HG03432 (cell line): Measurements from ENCODE around the gene DDIT3.
"Not testable (repeated sequence)": the region's sequence is repeated elsewhere in the genome, so short reads cannot be mapped to it uniquely, and the experiment has no call there.

Experiments
- ATAC-seq: cut with Tn5 transposase; IDR thresholded peaks from one replicate; pipeline ENCODE4 v1.9.1; 2021; ENCODE audit warnings: mild to moderate bottlenecking, moderate library complexity; ENCODE audit not compliant: unreplicated experiment

DDIT3 gene

DNA sequence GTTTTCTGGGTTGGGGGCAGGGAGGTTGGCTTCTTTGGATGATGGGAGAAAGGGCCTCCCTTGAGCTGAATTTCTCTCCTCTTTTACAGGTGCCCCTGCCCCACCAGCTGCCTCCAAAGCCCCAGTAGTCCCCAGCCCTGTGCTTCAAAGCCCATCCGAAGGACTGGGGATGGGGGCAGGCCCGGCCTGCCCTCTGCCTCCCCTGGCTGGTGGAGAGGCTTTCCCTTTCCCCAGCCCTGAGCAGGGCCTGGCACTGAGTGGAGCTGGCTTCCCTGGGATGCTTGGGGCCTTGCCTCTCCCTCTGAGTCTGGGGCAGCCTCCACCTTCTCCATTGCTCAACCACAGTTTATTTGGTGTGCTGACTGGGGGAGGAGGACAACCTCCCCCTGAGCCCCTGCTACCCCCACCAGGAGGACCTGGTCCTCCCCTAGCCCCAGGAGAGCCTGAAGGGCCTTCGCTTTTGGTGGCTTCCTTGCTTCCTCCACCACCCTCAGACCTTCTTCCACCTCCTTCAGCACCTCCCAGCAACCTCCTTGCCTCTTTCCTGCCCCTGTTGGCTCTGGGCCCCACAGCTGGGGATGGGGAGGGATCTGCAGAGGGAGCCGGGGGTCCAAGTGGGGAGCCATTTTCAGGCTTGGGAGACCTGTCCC is 6.3 kb upstream of the DDIT3 start:
- no peak for ATAC-seq

- no peak for ATAC-seq
Measured at GRCh38 chr12:57525615-57526383, 5.5 kb upstream of the DDIT3 start.

- ATAC-seq: no peak
Measured at GRCh38 chr12:57524814-57525614, 4.7 kb upstream of the DDIT3 start.

- ATAC-seq: no peak
Measured at GRCh38 chr12:57523706-57524614, 3.6 kb upstream of the DDIT3 start.

DNA sequence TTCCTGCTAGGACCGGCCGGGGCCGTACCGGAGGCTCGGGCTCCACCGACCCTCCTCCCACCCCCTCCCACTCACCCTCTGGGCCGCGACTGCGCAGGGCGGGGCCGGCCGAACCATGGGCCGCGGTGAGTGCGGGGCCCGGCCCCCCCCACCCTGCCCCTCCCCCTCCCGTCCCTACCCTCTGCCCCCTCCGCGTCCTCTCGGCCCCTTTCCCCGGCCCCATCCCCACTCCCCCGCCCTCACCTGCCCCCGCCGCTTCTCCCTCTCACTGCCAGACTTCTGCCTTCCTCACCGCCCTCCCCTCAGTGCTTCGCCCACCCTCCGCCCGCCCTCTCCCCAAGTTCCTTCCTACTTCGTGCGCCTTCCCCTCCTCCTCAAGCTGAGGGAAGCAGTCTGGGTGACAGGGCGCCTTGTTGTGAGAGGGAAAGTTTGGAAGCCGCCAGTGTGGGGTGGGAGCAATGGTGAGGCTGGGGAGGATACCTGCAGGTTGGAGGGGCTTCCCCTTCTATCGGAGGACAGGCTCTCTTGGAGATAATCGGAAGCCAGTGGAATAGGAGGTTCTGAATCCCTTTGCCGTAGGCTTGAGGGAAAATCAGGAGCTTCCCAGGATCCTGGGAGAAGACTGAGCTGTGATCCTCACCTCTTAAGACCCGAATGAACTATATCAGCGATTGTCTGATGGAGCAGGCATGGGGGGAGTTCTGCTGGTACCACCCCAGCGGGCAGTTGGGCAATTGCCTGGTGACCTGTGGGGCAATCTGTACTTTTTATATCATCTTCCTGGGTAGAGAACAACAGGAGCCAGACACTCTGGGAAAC is 2.8 kb upstream of the DDIT3 start:
- ATAC-seq: no peak

DNA sequence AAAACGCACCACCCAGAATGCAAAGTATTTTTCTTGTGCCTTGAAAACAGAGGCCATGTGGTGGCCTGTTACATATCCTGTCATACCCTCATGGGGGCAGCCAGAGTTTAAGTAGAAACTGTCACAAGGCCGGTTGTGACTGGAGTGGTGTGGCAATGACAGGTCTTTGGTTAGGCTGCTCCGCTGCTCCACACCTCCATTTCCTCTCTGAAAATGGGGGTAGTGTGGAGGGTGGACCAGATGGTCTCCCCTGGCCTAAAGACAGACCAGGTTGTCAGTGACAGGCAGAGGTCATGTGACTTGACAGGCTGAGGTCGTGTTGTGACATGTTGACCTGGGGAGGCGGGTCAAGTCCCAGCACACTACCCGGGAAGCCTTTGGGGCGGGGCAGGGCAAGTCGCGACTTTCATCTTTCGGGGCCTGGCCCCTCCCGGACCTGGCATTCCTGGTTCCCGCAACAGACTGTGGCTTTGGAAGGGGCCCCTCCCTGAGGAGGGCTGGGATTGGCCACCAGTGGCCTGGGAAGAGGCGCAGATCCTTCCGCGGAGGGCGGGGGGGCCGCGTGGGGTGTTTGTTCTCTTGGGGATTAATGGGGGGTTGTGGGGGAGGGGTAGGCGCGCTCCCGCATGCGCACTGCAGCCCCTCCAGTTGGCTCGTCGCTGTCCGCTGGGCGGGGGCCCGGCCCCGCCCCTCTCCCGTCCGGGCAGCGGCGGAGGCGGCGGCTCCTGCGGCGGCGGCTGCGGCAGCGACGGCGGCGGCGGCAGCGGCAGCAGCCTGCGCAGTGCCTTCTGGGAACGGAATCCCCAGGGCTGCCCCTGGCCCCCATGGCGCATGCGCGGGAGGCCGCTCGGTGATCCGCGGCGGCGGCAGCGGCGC is 1.9 kb upstream of the DDIT3 start, which contains the start of gene MBD6:
MBD6 (plus strand) TSS at position 814 of the 876 bp plus-strand sequence. CDS start 1,480 bp downstream, outside the sequence.
- ATAC-seq: peak; percentile 42

DNA sequence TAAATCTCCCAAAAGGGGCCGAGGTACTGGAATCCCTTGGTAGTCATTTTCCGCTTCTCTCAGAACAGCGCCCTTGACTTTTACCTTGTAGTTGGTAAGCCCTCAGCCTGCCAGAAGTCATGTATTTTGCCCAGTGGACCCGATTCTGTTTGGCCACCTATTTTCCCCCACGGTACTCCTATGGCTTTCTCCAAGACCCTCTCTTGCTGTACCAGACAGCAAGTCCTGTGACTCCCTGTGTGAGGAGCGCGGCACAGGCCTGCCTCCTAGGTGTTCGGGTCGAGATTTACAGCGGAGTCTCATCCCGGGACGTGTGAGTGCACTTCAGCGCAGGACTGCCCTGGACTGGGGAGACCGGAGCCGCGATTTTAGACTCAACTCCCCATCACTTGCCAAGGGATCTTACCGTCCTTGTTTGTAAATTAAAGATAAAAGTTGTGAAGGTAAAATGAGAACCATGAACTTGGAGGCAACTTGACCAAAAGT is 1.3 kb upstream of the DDIT3 start:
- ATAC-seq: no peak

- ATAC-seq: peak; percentile 2
Measured at GRCh38 chr12:57519796-57520052, 590 bp downstream of the DDIT3 start.

DNA sequence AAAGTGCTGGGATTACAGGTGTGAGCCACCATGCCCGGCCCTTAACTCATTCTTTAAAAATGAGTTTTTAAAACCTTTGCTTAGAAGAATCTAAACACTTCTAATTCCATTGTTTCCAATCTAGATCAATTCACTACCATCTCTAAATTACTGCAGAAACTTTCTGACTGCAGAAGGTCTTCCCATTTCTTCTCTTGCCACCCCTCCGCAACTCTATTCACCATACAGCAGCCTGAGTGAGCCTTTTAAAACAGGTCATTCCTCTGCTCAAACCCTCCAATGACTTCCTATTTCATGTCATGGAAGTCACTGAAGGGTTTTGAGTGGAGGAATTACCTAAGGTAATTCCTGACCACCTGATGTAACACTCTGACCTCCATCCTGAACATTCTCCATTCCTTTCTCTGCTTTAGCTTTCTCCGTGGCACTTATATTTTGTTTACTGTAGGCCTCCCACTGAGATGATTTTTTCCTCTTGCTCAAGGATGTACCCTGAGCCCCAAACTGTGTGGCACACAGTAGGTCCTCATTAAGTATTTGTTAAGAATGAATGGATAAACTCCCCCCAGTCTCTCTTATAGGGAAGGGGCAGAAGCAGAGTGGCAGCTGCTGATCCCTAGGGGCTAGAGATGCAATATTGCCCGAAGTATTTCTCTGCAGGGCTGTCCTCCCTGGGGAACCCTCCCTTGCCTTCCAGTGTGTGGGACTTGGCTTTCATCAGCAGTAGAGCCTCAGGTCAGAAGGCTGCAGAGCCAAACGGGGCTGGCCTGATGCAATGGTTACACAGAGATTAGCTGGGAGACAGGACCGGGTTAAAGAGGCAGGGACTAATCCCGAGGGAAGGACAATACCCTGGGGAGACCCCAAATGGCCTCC is 1.2 kb downstream of the DDIT3 start:
- ATAC-seq: no peak

GRCh38 chr12:57518176-57518919 is 2.0 kb downstream of the DDIT3 start:
- ATAC-seq: no peak

GRCh38 chr12:57517718-57518117 is 2.6 kb downstream of the DDIT3 start:
- ATAC-seq: not testable (repeated sequence)

DNA sequence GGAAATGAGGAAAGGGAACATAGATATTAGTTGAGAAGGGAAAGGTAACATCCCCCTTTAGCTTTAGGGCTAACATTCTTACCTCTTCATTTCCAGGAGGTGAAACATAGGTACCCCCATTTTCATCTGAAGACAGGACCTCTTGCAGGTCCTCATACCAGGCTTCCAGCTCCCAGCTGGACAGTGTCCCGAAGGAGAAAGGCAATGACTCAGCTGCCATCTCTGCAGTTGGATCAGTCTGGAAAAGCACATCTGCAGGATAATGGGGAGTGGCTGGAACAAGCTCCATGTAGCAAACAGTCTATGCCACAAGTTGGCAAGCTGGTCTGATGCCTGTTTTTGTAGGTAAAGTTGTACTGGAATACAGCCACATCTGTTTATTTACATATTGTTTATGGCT is 3.1 kb downstream of the DDIT3 start:
- no peak for ATAC-seq

GRCh38 chr12:57516617-57517153 is 3.6 kb downstream of the DDIT3 start:
- ATAC-seq: no peak

DNA sequence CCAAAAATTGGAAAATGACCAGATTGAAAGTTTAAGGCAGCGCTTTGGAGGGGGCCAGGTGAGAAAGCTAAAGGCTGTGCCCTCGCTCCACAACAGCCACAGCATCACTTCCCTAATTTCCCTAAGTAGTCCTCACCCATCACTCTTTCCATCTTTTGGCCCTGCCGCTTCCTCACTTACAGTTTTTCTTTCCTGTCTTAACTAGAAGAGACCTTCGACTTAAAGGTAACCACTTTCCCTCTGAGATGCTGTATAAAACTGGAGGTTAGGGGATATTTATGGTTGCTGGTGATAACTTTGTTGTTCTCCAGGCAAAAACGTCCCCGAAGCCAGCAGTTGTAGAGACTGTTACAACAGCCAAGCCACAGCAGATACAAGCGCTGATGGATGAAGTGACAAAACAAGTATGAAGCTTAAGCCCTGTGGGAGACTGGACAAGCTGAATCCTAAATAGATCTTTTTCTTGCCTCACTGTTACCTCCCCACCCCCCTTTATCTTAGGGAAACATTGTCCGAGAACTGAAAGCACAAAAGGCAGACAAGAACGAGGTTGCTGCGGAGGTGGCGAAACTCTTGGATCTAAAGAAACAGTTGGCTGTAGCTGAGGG is 4.3 kb downstream of the DDIT3 start:
- no peak for ATAC-seq

DNA sequence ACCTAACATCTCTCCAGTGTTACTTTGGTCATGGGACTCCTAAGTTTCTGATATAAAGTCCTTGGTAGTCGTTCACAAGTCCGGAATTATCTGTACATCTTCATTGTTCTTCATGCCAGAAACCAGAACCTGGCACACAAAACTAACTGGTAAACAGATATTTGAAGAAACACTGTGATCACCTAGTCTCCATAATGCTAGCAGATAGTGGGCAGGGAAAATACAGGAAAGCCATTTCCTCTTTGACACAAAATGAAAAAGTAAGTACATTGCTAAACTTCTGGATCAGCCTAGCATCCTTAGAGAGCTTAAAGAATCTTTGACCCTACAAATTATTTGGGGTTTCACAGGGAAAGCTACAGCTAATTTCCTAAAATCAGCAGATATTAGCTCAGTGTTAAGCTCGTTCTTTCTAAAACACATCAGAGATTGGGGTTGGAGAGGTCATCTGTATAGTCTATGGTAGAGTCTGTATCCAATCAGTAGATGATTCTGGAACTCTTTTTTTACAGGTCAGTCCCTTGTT is 4.8 kb downstream of the DDIT3 start:
- no peak for ATAC-seq

- no peak for ATAC-seq
Measured at GRCh38 chr12:57514720-57515407, 5.5 kb downstream of the DDIT3 start.
